H1 (cell line): ENCODE data around the gene IL20RB. TPM values are rescaled to one million over a fixed set of nuclear protein-coding genes. Genes with fewer than 3 reads are reported as not detected.

Experiments
- CTCF ChIA-PET: fragments of 300-600 bp; sonication (Branson Sonifier 250); formaldehyde crosslinking; loops from one replicate; lab custom pipeline; 2021; ENCODE audit not compliant: partially characterized antibody; lab: Charles Lee
- POLR2A ChIA-PET: fragments of 300-600 bp; sonication (Branson Sonifier 250); formaldehyde crosslinking; loops from one replicate; lab custom pipeline; 2021; ENCODE audit warnings: inconsistent platforms; ENCODE audit not compliant: partially characterized antibody; lab: Charles Lee
- DNase-seq, 2 experiments: peaks; one replicate each; pipeline versions ENCODE4 v3.0.0 to v3.0.0-alpha.2; 2010 to 2022; ENCODE audit warnings: low spot score in 2 of 2, low read depth in 1 of 2, mixed read lengths in 1 of 2
- FAIRE-seq: peaks from 2 replicates; lab custom pipeline; 2011; peaks lifted over from hg19 to GRCh38; lab: Jason Lieb, UNC
- H2AFZ ChIP-seq: 2 replicates; pipeline ENCODE4 v1.8.1; 2012; ENCODE audit warnings: low read length, inconsistent platforms
- H2AK5ac ChIP-seq: 2 replicates; pipeline ENCODE4 v1.6.1; 2013; ENCODE audit warnings: low read depth, low read length
- H2BK120ac ChIP-seq: replicated peaks from 2 replicates; pipeline ENCODE3; 2013; ENCODE audit warnings: low read depth, low read length, inconsistent platforms
- H2BK12ac ChIP-seq: 2 replicates; pipeline ENCODE4 v1.6.1; 2013; ENCODE audit warnings: low read depth, low read length
- H2BK15ac ChIP-seq: 2 replicates; pipeline ENCODE4 v1.6.1; 2013; ENCODE audit warnings: low read length
- H2BK20ac ChIP-seq: 2 replicates; pipeline ENCODE4 v1.6.1; 2013; ENCODE audit warnings: low read length
- H2BK5ac ChIP-seq: 2 replicates; pipeline ENCODE4 v1.6.1; 2013; ENCODE audit warnings: low read depth, low read length
- H3K14ac ChIP-seq: 2 replicates; pipeline ENCODE4 v1.6.1; 2013; ENCODE audit warnings: inconsistent platforms; ENCODE audit not compliant: insufficient read length
- H3K18ac ChIP-seq: 2 replicates; pipeline ENCODE4 v1.6.1; 2013; ENCODE audit warnings: low read length; ENCODE audit errors: extremely low read depth
- H3K23ac ChIP-seq: 2 replicates; pipeline ENCODE4 v1.6.1; 2013; ENCODE audit warnings: inconsistent platforms; ENCODE audit not compliant: insufficient read length
- H3K23me2 ChIP-seq: 2 replicates; pipeline ENCODE4 v1.6.1; 2013; ENCODE audit warnings: low read depth, low read length
- H3K27ac ChIP-seq: 2 replicates; pipeline ENCODE4 v1.6.1; 2011; ENCODE audit warnings: low read depth, low read length, inconsistent platforms
- H3K27me3 ChIP-seq, 4 experiments: replicated peaks in 1 of 4; 1 replicate in 1 of 4; 2 replicates in 3 of 4; pipeline versions ENCODE4 v1.6.1 to v1.8.1; 2011 to 2013; ENCODE audit warnings: low read length in 3 of 4, mild to moderate bottlenecking in 3 of 4, inconsistent platforms in 2 of 4, mixed read lengths in 2 of 4, moderate library complexity in 1 of 4; ENCODE audit not compliant: control insufficient read depth in 3 of 4, insufficient read depth in 3 of 4; ENCODE audit errors: extremely low read depth in 1 of 4
- H3K36me3 ChIP-seq, 4 experiments: 2 replicates each; pipeline versions ENCODE4 v1.6.1 to v1.8.1; 2011 to 2013; ENCODE audit warnings: mild to moderate bottlenecking in 4 of 4, low read length in 3 of 4, moderate library complexity in 2 of 4, control low read depth in 1 of 4, inconsistent platforms in 1 of 4; ENCODE audit not compliant: insufficient read depth in 4 of 4, control insufficient read depth in 2 of 4
- H3K4ac ChIP-seq: replicated peaks from 2 replicates; pipeline ENCODE3; 2013; ENCODE audit warnings: low read length, low read depth, mixed read lengths, inconsistent platforms; ENCODE audit not compliant: insufficient read length
- H3K4me1 ChIP-seq, 4 experiments: replicated peaks in 1 of 4; 1 replicate in 1 of 4; 2 replicates in 3 of 4; pipeline versions ENCODE4 v1.6.1 to v1.8.1; 2011 to 2013; ENCODE audit warnings: low read length in 3 of 4, inconsistent platforms in 2 of 4, mixed read lengths in 1 of 4; ENCODE audit not compliant: insufficient read depth in 4 of 4, control insufficient read depth in 3 of 4
- H3K4me2 ChIP-seq, 2 experiments: 2 replicates each; pipeline versions ENCODE4 v1.6.1 to v1.8.1; 2011 to 2013; ENCODE audit warnings: low read depth in 2 of 2, low read length in 2 of 2, control low read depth in 1 of 2, inconsistent platforms in 1 of 2, mild to moderate bottlenecking in 1 of 2; ENCODE audit not compliant: insufficient read depth in 1 of 2
- H3K4me3 ChIP-seq, 4 experiments: fragments of 200-600, 300-600 bp in 1 of 4; sonication (generic), shearing (Covaris generic), sonication (Bioruptor Twin) in 1 of 4; 2 replicates each; pipeline versions ENCODE4 v1.5.1 to v1.8.1; 2011 to 2016; ENCODE audit warnings: low read length in 4 of 4, low read depth in 3 of 4, control low read depth in 2 of 4, inconsistent platforms in 2 of 4, mild to moderate bottlenecking in 2 of 4, mixed read lengths in 1 of 4, moderate library complexity in 1 of 4; ENCODE audit not compliant: insufficient read depth in 2 of 4; ENCODE audit errors: extremely low read depth in 1 of 4
- H3K56ac ChIP-seq: replicated peaks from 2 replicates; pipeline ENCODE3; 2013; ENCODE audit warnings: low read depth, mild to moderate bottlenecking, mixed read lengths, low read length, inconsistent platforms; ENCODE audit not compliant: insufficient read length
- H3K79me1 ChIP-seq: 2 replicates; pipeline ENCODE4 v1.6.1; 2013; ENCODE audit warnings: low read depth, low read length, control low read depth
- H3K79me2 ChIP-seq, 2 experiments: 2 replicates each; pipeline versions ENCODE4 v1.6.1 to v1.8.1; 2012 to 2013; ENCODE audit warnings: low read length in 2 of 2, mild to moderate bottlenecking in 2 of 2, inconsistent platforms in 1 of 2; ENCODE audit not compliant: insufficient read depth in 2 of 2, control insufficient read depth in 1 of 2
- H3K9ac ChIP-seq, 4 experiments: replicated peaks in 1 of 4; 1 replicate in 1 of 4; 2 replicates in 3 of 4; pipeline versions ENCODE4 v1.6.1 to v1.8.1; 2011 to 2013; ENCODE audit warnings: low read depth in 3 of 4, low read length in 3 of 4, control low read depth in 2 of 4, mild to moderate bottlenecking in 2 of 4, moderate library complexity in 2 of 4, inconsistent platforms in 1 of 4; ENCODE audit errors: extremely low read depth in 1 of 4
- H3K9me3 ChIP-seq, 2 experiments: 2 replicates each; pipeline versions ENCODE4 v1.6.1 to v1.8.1; 2012 to 2013; ENCODE audit warnings: mild to moderate bottlenecking in 2 of 2, moderate library complexity in 2 of 2, control low read depth in 1 of 2, inconsistent platforms in 1 of 2, low read depth in 1 of 2, low read length in 1 of 2, mixed read lengths in 1 of 2; ENCODE audit not compliant: insufficient read depth in 2 of 2
- H4K20me1 ChIP-seq, 2 experiments: replicated peaks in 1 of 2; 2 replicates each; pipeline versions ENCODE3 to v1.8.1; 2011 to 2013; ENCODE audit warnings: inconsistent platforms in 2 of 2, low read length in 2 of 2, mild to moderate bottlenecking in 1 of 2; ENCODE audit not compliant: insufficient read depth in 2 of 2, control insufficient read depth in 1 of 2
- H4K5ac ChIP-seq: 2 replicates; pipeline ENCODE4 v1.6.1; 2013; ENCODE audit warnings: low read length, low read depth, mixed read lengths, inconsistent platforms; ENCODE audit not compliant: insufficient read length
- H4K8ac ChIP-seq: 2 replicates; pipeline ENCODE4 v1.8.0; 2013; ENCODE audit warnings: mild to moderate bottlenecking, moderate library complexity, low read length, inconsistent platforms; ENCODE audit not compliant: insufficient read depth; ENCODE audit errors: extremely low read depth
- H4K91ac ChIP-seq: replicated peaks from 2 replicates; pipeline ENCODE3; 2013; ENCODE audit warnings: low read length, mixed read lengths, inconsistent platforms; ENCODE audit not compliant: insufficient read length
- ATF3 ChIP-seq: IDR thresholded peaks from 2 replicates; pipeline ENCODE4 v1.6.1; 2011; ENCODE audit warnings: low read depth, mild to moderate bottlenecking, low read length; ENCODE audit not compliant: insufficient read depth
- CREB1 ChIP-seq: IDR thresholded peaks from 2 replicates; pipeline ENCODE4 v1.6.1; 2012; ENCODE audit warnings: inconsistent platforms
- EZH2 ChIP-seq: fragments of 200-600 bp; sonication (generic); IDR thresholded peaks from 2 replicates; pipeline ENCODE4 v1.7.1; 2012; ENCODE audit warnings: low read depth, mild to moderate bottlenecking, moderate library complexity, low read length, inconsistent platforms; ENCODE audit not compliant: severe bottlenecking
- FOSL1 ChIP-seq: IDR thresholded peaks from 2 replicates; pipeline ENCODE4 v1.6.1; 2011; ENCODE audit warnings: mild to moderate bottlenecking, low read depth, low read length, moderate library complexity; ENCODE audit not compliant: insufficient read depth
- JUN ChIP-seq: IDR thresholded peaks from 2 replicates; pipeline ENCODE4 v1.6.1; 2011; ENCODE audit warnings: low read depth, mild to moderate bottlenecking, improper control_type of control experiment, low read length
- MAX ChIP-seq: IDR thresholded peaks from 2 replicates; pipeline ENCODE4 v1.6.1; 2012; ENCODE audit warnings: inconsistent platforms
- NANOG ChIP-seq: IDR thresholded peaks from 2 replicates; pipeline ENCODE4 v1.6.1; 2011; ENCODE audit warnings: low read length, low read depth, mild to moderate bottlenecking, inconsistent platforms; ENCODE audit not compliant: insufficient read depth, poor library complexity, severe bottlenecking
- PHF8 ChIP-seq: fragments of 200-600 bp; sonication (generic); conservative IDR thresholded peaks from 2 replicates; pipeline ENCODE4 v1.7.1; 2012; ENCODE audit warnings: low read depth, mild to moderate bottlenecking, inconsistent platforms, low read length, moderate library complexity
- POLR2AphosphoS5 ChIP-seq: IDR thresholded peaks from 2 replicates; pipeline ENCODE4 v1.6.1; 2011; ENCODE audit warnings: low read depth, low read length
- RXRA ChIP-seq: IDR thresholded peaks from 2 replicates; pipeline ENCODE4 v1.6.1; 2011; ENCODE audit warnings: low read depth, mild to moderate bottlenecking, low read length, moderate library complexity; ENCODE audit not compliant: insufficient read depth
- TEAD4 ChIP-seq: IDR thresholded peaks from 2 replicates; pipeline ENCODE4 v1.6.1; 2012; ENCODE audit warnings: low read depth, low read length, inconsistent platforms, mixed read lengths
- WGBS, 2 experiments: shearing (Covaris generic) in 1 of 2; methylation state at CpG; one replicate each; pipeline versions ENCODE4 v1.1.6 to v1.1.7; 2013 to 2015; ENCODE audit warnings: low lambda C conversion rate in 2 of 2, mixed read lengths in 2 of 2, inconsistent platforms in 1 of 2, low coverage in 1 of 2, missing lambda C conversion rate in 1 of 2; ENCODE audit not compliant: insufficient replicate concordance in 2 of 2, insufficient coverage in 1 of 2, insufficient read length in 1 of 2; ENCODE audit errors: extremely low coverage in 1 of 2, missing lambda C conversion rate in 1 of 2; 5-methylcytosine and 5-hydroxymethylcytosine counted together
- polyA plus RNA-seq, 7 experiments: library from polyadenylated mRNA; depleted of rRNA in 3 of 7; stranded (reverse) in 5 of 7; unstranded in 2 of 7; fragments of >200 nt in 5 of 7; fragments of 200-250 nt in 2 of 7; gene quantifications; 1 replicate in 5 of 7; 2 replicates in 1 of 7; 4 replicates in 1 of 7; pipeline versions ENCODE4 v1.2.1 to v1.2.3, GENCODE V29; 2011 to 2013; ENCODE audit warnings: missing spikeins in 2 of 7, mixed read lengths in 2 of 7
- total RNA-seq: library from RNA; stranded (reverse); fragmentation: NEBNext Ultra II Directional; extraction: Animal tissue kit (Norgen Biotek cat#: 25700); gene quantifications from 2 replicates; pipeline ENCODE4 v1.2.1, GENCODE V29; 2021

The IL20RB gene
- total and polyA plus RNA-seq, 2 of the 8 experiments (the other 6 are each of a cell fraction or from before 2014, with no cell fraction given), result 1.6 to 1.8 TPM

GRCh38 chr3:136925425-136926190 is 32.2 kb upstream of the IL20RB start:
- Histone ChIP-seq H3K9ac (no peak overlapping the region), H3K23me2 (no peaks in the 10 kb centered on the region), H4K8ac (no peak overlapping the region), H3K4me2 (no peak overlapping the region), H3K79me1 (peaks cover 2% of the 10 kb centered on the region; the same call in 1 of the 2 replicates), H3K4me1 (no peaks in the 10 kb centered on the region), H2AK5ac (no peak overlapping the region), H4K20me1 (peaks cover 2 to 10% of the 10 kb centered on the region in 2 experiments), H3K4me3 (no peak overlapping the region), H3K14ac (no peak overlapping the region), H2AFZ (no peak overlapping the region), H3K18ac (no peak overlapping the region), H3K27ac (no peak overlapping the region), H2BK120ac (no peak overlapping the region), H3K56ac (no peak overlapping the region), H3K4ac (no peak overlapping the region), H2BK12ac (no peak overlapping the region), H3K9me3 (no peaks in the 10 kb centered on the region), H3K79me2 (peaks cover 0 to 47% of the 10 kb centered on the region in 2 experiments; a peak in 2 of 4 replicates), H3K23ac (no peak overlapping the region), H3K27me3 (no peaks in the 10 kb centered on the region), H4K91ac (no peak overlapping the region), H4K5ac (no peak overlapping the region), H2BK20ac (no peak overlapping the region), H2BK15ac (no peak overlapping the region), H3K36me3 (peaks cover 0 to 5% (median 2%) of the 10 kb centered on the region in 4 experiments; a peak in 3 of 8 replicates), H2BK5ac (no peak overlapping the region)
- no peak for FAIRE-seq
- POLR2A ChIA-PET, result no interaction called here
- 94% methylated on average over 7 of the region's 7 CpGs; no CpG with 5 or more reads in 1 of the 2 experiments for WGBS, 2 experiments
- CTCF ChIA-PET, result interaction anchor here (0.6 to 1.2 kb wide), 3 partner anchors 33 to 736 kb away, joined by 3 to 4 read pairs (median 3); no protein-coding TSS in a partner anchor
- no peak for DNase-seq
- no peak for TF ChIP-seq EZH2
- no peak for TF ChIP-seq NANOG
- TF ChIP-seq PHF8, result no peak
- TF ChIP-seq ATF3, result no peak
- TF ChIP-seq FOSL1, result no peak
- no peak for TF ChIP-seq POLR2AphosphoS5
- TF ChIP-seq CREB1, result no peak
- no peak for TF ChIP-seq JUN
- no peak for TF ChIP-seq TEAD4
- TF ChIP-seq RXRA, result no peak
- no peak for TF ChIP-seq MAX
